GM12878 (cell line): ENCODE results near the gene LLPH. TPM values are rescaled to one million over a fixed set of nuclear protein-coding genes. Genes with fewer than 3 reads are reported as not detected.

Experiments used
- polyA plus RNA-seq, 11 experiments: library from polyadenylated mRNA; depleted of rRNA in 4 of 11; unstranded in 6 of 11; stranded (reverse) in 5 of 11; fragments of >200 nt; fragmentation: Nextera tagmentation in 4 of 11; fragmentation: Illumina TruSeq in 1 of 11; extraction: Ambion mirVana in 4 of 11; extraction: Trizol in 1 of 11; gene quantifications; 1 replicate in 1 of 11; 2 replicates in 10 of 11; pipeline versions ENCODE4 v1.2.1 to v1.2.3, GENCODE V29; 2011 to 2016; ENCODE audit warnings: inconsistent platforms in 2 of 11, missing spikeins in 2 of 11, low read depth in 1 of 11
- total RNA-seq, 4 experiments: library from RNA; depleted of rRNA in 3 of 4; stranded (reverse); fragments of >200 nt in 3 of 4; fragmentation: Illumina TruSeq in 1 of 4; extraction: Trizol in 1 of 4; gene quantifications; 2 replicates each; pipeline versions ENCODE4 v1.2.1 to v1.2.3, GENCODE V29; 2013 to 2021

The LLPH gene
- total and polyA plus RNA-seq, 10 of the 15 experiments (the other 5 are each of a cell fraction or from before 2014, with no cell fraction given) = 15.2 to 107 (median 70.4) TPM

Other genes with a start within 250 kb of the LLPH start
- gene TMBIM4, start 39.2 kb upstream of the LLPH start, total RNA-seq (2014; rRNA removed) = 38.8 and 54.2 TPM in 2 replicates
- 45.8 and 49.8 TPM in 2 replicates for gene TMBIM4, start 39.2 kb upstream of the LLPH start, total RNA-seq (2014; rRNA removed; fragmentation: Illumina TruSeq; extraction: Trizol)
- 37.8 and 52.1 TPM in 2 replicates for gene TMBIM4, start 39.2 kb upstream of the LLPH start, total RNA-seq (2021)
- gene TMBIM4, start 39.2 kb upstream of the LLPH start, polyA plus RNA-seq (2011; rRNA removed) = 105 and 129 TPM in 2 replicates
- gene TMBIM4, start 39.2 kb upstream of the LLPH start, polyA plus RNA-seq (2014; fragmentation: Illumina TruSeq; extraction: Trizol) = 39.0 and 60.8 TPM in 2 replicates
- 100 to 1,000 TPM; 261 to 341 TPM for gene TMBIM4, start 39.2 kb upstream of the LLPH start, polyA plus RNA-seq (2014; fragmentation: Nextera tagmentation; extraction: Ambion mirVana)
- gene TMBIM4, start 39.2 kb upstream of the LLPH start, polyA plus RNA-seq (2014; rRNA removed) = 55.0 and 56.4 TPM in 2 replicates
- gene TMBIM4, start 39.2 kb upstream of the LLPH start, polyA plus RNA-seq (2016; fragmentation: Nextera tagmentation; extraction: Ambion mirVana) = 100 to 1,000 TPM; 175 to 176 TPM
- gene IRAK3, start 58.5 kb upstream of the LLPH start, total RNA-seq (2014; rRNA removed) = 5.3 and 5.9 TPM in 2 replicates
- gene IRAK3, start 58.5 kb upstream of the LLPH start, total RNA-seq (2014; rRNA removed; fragmentation: Illumina TruSeq; extraction: Trizol) = 7.6 and 7.7 TPM in 2 replicates
- gene IRAK3, start 58.5 kb upstream of the LLPH start, total RNA-seq (2021) = 8.5 and 8.7 TPM in 2 replicates
- gene IRAK3, start 58.5 kb upstream of the LLPH start, polyA plus RNA-seq (2011; rRNA removed) = 14.1 and 20.6 TPM in 2 replicates
- 7.7 and 11.4 TPM in 2 replicates for gene IRAK3, start 58.5 kb upstream of the LLPH start, polyA plus RNA-seq (2014; fragmentation: Illumina TruSeq; extraction: Trizol)
- gene IRAK3, start 58.5 kb upstream of the LLPH start, polyA plus RNA-seq (2014; fragmentation: Nextera tagmentation; extraction: Ambion mirVana) = 1 to 10 TPM; 1.4 to 1.5 TPM
- 4.8 and 5.6 TPM in 2 replicates for gene IRAK3, start 58.5 kb upstream of the LLPH start, polyA plus RNA-seq (2014; rRNA removed)
- 1 to 10 TPM; 4.0 to 4.2 TPM for gene IRAK3, start 58.5 kb upstream of the LLPH start, polyA plus RNA-seq (2016; fragmentation: Nextera tagmentation; extraction: Ambion mirVana)
- 4.6 and 7.4 TPM in 2 replicates for gene HELB, start 171.7 kb upstream of the LLPH start, total RNA-seq (2014; rRNA removed)
- 5.9 and 7.2 TPM in 2 replicates for gene HELB, start 171.7 kb upstream of the LLPH start, total RNA-seq (2014; rRNA removed; fragmentation: Illumina TruSeq; extraction: Trizol)
- gene HELB, start 171.7 kb upstream of the LLPH start, total RNA-seq (2021) = 5.8 and 6.4 TPM in 2 replicates
- gene HELB, start 171.7 kb upstream of the LLPH start, polyA plus RNA-seq (2011; rRNA removed) = 10.0 and 15.3 TPM in 2 replicates
- 2.5 and 3.5 TPM in 2 replicates for gene HELB, start 171.7 kb upstream of the LLPH start, polyA plus RNA-seq (2014; fragmentation: Illumina TruSeq; extraction: Trizol)
- gene HELB, start 171.7 kb upstream of the LLPH start, polyA plus RNA-seq (2014; fragmentation: Nextera tagmentation; extraction: Ambion mirVana) = 1 to 10 TPM in 1 of 2 experiments, under 1 TPM in 1; 0.58 to 1.0 TPM
- gene HELB, start 171.7 kb upstream of the LLPH start, polyA plus RNA-seq (2014; rRNA removed) = 2.7 and 3.3 TPM in 2 replicates
- 1 to 10 TPM; 4.3 to 4.6 TPM for gene HELB, start 171.7 kb upstream of the LLPH start, polyA plus RNA-seq (2016; fragmentation: Nextera tagmentation; extraction: Ambion mirVana)